GM21381 (cell line): ENCODE measurements around the gene FIGLA.
"Not testable (repeated sequence)": the region's sequence is repeated elsewhere in the genome, so short reads cannot be mapped to it uniquely, and the experiment has no call there.

Source experiments
- ATAC-seq: cut with Tn5 transposase; IDR thresholded peaks from one replicate; pipeline ENCODE4 v1.9.1; 2021; ENCODE audit warnings: mild to moderate bottlenecking, moderate library complexity; ENCODE audit not compliant: unreplicated experiment

FIGLA gene

DNA sequence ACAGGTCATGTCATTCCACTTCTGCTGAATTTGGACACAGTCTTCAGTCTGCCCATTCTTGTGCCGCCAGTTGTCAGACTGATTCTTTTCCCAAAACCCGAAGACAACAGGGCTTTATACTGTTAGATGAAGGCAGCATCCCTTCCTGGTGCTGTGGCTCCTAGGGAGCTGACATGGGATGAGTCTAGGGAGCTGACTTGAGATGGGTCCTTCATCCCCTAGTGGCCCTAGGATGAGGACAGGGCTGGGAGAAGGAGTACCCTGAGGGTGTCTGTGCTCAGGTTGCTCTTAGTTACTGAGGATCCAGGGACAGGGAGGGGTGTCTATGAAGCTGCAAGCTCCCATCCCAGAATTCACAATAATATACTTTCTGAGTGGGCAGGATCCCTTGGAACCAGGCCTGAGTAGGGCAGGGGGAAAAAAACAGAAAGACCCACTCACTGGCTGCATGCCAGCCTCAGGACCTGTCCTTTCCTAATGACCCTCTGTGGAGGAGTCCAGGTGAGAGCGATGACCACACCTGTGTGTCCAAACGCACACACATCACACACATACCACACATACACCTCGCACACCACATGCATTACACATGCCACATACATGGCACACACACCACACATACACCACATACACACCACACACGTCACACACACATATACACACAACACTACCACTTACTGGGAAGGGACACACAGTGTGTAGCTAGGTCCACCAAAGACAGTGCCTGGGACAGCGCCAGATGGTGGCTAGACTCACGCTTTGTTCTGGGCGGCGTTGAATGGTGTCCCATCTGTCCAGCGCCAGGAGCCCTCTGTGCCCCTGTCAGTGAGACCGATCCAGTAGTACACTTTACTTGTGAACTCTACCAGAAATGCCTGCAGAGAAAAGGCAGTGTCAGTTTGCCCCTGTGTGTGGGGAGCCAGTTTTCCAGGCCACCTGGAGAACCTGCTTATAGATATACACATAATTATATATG lies 18.8 kb upstream of the FIGLA start:
- ATAC-seq, result no peak

DNA sequence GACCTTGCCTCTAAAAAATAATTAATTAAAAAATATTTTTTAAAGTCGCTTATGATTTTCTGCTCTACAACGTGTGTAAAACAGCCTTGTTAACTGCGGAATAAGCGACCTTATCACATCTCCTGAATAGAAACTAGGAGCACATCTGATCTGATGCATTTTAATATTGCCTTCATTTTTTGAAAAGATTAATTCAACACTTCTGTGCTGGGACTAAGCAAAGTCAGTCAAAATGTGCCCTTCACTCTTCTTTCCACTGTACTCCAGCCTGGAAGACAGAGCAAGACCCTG lies 17.3 kb upstream of the FIGLA start:
- no peak for ATAC-seq

DNA sequence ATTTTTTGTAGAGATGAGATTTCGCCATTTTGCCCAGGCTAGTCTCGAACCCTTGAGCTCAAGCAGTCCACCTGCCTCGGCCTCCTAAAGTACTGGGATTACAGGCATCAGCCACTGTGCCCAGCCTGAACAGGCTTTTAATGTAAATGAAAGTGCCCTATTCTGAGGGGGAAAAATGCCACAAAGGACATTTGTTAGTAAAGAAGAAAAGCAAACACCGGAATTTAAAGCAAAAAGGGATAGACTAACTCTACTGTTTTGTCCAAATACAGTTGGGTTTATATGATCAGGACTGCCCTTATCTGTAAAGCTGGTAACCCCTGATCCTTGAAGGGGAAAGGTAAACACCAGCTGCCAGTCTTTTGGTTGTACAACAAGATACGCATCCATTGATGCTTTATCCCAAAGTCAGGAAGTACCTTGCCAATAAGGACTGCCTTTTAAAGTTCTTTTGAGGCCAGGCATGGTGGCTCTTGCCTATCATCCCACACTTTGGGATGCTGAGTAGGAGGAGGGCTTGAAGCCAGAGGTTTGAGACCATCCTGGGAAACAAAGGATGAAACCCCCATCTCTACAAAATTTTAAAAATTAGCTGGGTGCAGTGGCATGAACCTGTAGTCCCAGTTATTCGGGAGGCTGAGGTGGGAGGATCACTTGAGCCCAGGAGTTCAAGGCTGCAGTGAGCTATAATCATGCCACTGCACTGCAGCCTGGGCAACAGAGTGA lies 16.8 kb upstream of the FIGLA start:
- no peak for ATAC-seq

- no peak for ATAC-seq
Observed at GRCh38 chr2:70806620-70807019, 16.2 kb upstream of the FIGLA start.

DNA sequence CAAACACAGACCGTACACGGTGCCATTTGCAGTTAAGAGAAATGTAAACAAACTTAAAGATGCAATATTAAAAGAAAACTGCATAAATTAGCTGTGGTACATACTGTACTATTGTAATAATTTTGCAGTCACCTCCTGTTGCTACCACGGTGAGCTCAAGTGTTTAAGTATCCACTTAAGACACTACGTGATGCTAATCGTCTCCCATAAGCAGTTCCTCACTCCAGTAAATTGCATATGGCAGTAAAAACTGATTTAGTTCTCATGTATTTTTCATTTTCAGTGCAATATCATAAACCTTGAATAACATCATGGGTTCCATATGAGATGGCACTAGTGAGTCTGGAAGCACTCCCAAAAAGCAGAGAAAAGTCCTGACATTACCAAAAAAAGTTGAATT lies 15.6 kb upstream of the FIGLA start:
- ATAC-seq, result no peak

DNA sequence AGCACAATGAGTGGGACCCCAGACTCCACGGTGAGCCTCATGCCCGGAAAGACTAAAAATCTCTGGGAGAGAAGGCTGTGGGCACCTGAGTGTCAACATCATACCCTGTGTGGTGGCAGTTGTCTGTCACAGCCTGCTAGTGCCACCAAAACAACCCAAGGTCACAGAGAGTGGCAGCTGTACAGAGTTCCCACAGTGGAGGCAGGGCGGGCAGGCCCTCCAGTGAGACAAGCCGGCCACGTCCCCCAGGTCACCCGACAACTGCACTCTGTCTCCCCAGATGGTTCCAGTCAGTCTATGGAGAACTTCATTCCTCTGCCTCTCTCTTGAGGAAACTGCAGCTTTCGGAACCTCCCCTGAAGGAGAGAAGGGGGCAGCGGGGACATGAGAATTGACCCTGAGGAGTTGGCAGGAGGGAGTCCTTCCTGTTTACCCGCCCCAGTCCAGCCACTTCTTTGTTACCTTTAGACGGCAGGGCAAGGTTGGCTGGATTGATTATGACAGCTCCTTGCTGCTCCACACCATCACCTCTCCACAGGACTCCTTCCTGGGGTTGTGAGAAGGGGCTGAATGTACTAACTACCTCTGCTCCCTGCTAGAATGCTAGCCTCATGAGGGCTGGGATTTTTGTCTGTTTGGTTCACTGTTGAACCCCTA lies 11.3 kb upstream of the FIGLA start:
- ATAC-seq, result no peak

GRCh38 chr2:70799706-70800105 lies 9.3 kb upstream of the FIGLA start:
- no peak for ATAC-seq

GRCh38 chr2:70797996-70798395 lies 7.6 kb upstream of the FIGLA start:
- not testable (repeated sequence) for ATAC-seq

- ATAC-seq, result no peak
Observed at GRCh38 chr2:70797506-70797905, 7.1 kb upstream of the FIGLA start.

- no peak for ATAC-seq
Observed at GRCh38 chr2:70796262-70796661, 5.8 kb upstream of the FIGLA start.

- no peak for ATAC-seq
Observed at GRCh38 chr2:70795164-70795995, 4.9 kb upstream of the FIGLA start.

DNA sequence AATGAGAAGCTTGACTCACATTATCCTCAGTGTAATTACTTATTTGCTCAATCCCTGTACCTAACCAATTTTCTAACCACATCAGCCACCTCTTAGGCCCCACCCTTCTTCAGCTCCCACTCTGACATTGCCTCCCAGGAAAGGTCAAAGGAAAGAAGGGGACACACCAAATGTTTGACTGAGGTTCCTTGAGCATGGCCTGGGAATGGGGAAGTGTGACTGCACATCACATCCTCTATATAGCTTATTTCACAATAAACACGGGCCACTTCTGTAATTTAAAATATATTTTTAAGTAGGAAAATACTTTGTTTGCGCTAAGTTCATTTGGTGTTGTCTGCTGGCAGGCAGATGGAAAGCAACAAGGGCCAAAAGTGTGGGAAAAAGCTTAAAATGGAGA lies 3.0 kb upstream of the FIGLA start:
- ATAC-seq, result no peak

- no peak for ATAC-seq
Observed at GRCh38 chr2:70789304-70790135, 923 bp downstream of the FIGLA start.

GRCh38 chr2:70785137-70785911 lies 5.1 kb downstream of the FIGLA start:
- no peak for ATAC-seq

- no peak for ATAC-seq
Observed at GRCh38 chr2:70784320-70784719, 6.1 kb downstream of the FIGLA start.

GRCh38 chr2:70779911-70780545 lies 10.4 kb downstream of the FIGLA start:
- ATAC-seq, result no peak

GRCh38 chr2:70779491-70779890 lies 11.0 kb downstream of the FIGLA start:
- no peak for ATAC-seq

DNA sequence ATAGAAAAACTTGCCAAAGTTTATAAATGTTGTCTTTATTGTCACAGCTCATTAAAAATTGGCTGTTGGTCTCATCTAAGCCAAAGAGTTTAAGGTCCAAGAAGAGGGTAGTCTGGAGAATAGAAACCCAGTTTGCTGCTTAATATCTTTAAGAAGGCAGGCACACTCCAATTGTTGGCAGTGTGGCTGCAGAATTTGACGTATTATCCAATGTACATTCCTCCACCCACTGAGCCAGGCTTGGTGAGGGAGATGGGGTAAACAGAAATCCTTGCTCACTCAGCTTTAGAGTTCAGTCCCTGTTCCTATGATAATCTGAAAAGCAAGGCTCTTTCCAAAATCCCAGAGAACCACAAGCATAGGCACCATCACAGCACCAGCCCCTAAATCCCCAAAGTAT lies 11.8 kb downstream of the FIGLA start:
- no peak for ATAC-seq

DNA sequence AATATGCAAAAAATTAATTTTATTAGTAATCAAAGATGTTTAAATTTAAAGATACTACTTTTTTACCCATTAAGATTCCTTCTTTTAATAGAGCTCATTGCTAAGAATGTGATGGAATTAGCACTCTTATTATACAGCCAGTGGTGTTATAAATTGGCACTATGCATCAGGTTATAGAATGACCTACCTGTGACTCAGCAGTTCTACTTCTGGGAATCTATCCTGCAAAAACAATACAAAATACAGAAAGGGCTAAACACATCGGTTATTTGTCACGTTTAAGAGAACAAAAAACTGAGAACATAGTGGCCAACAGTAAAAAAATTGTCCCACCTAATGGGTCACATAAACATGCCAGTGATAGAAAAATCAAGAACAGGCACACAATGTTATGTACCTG lies 13.0 kb downstream of the FIGLA start:
- no peak for ATAC-seq
